ENCODE results near the gene ALDH3A1.

The ALDH3A1 gene

GRCh38 chr17:19747829-19748806, at the start of gene ALDH3A1:
Gene ALDH3A1, minus strand, starts transcription at chr17:19748298. Its CDS starts 3,169 bp downstream, at chr17:19745129.
- H3K4me3 ChIP-seq (ENCODE audit: insufficient read length, low read depth): no peak within 1 kb of the TSS
- no peak for DNase-seq (ENCODE audit: low read depth, low spot score)
- H3K36me3 ChIP-seq (ENCODE audit: insufficient read depth, insufficient read length, low read length): no peaks in the 10 kb centered on the region
- no peak within 1 kb of the TSS for H3K9ac ChIP-seq (ENCODE audit: insufficient read length, low read depth)
- TF ChIP-seq ZNF274 (IDR thresholded peaks at IDR 0.05; ENCODE audit: low read depth, low read length) (no peak), SUZ12 (IDR thresholded peaks at IDR 0.05; ENCODE audit: extremely low read depth, insufficient read depth, insufficient read length) (no peak), YY1 (IDR thresholded peaks at IDR 0.05; ENCODE audit: insufficient read depth, insufficient read length) (no peak)
- peaks cover 15% of the 10 kb centered on the region for H3K27me3 ChIP-seq (ENCODE audit: insufficient read depth, insufficient read length)
- H3K9me3 ChIP-seq (ENCODE audit: insufficient read depth, low read length): no peaks in the 10 kb centered on the region
- peaks cover 14% of the 10 kb centered on the region for H3K4me1 ChIP-seq (ENCODE audit: insufficient read depth, insufficient read length)

DNA sequence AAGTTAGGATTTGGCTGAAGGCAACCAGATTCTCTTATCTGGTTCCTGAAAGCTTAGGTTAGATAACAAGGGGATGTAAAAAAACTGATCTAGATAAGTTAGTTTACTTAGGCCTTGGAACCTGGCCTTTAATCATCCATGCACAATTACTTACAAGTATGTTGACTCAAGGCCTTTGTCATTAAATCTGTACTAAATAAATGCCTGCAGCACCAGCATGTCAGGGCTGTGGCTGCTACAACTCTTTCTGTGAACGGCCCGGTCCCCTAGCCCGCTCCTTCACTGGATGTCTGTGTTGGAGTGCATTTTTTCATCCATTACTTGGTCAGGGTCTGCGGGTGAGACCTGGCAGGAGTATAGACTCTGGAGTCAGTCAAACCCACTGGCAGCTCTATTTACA, 48.4 kb upstream of the ALDH3A1 start:
- DNase-seq (ENCODE audit: low read depth, low spot score): no peak
- H3K36me3 ChIP-seq (ENCODE audit: insufficient read depth, insufficient read length, low read length): peaks cover 5% of the 10 kb centered on the region
- TF ChIP-seq ZNF274 (IDR thresholded peaks at IDR 0.05; ENCODE audit: low read depth, low read length) (no peak), SUZ12 (IDR thresholded peaks at IDR 0.05; ENCODE audit: extremely low read depth, insufficient read depth, insufficient read length) (no peak), YY1 (IDR thresholded peaks at IDR 0.05; ENCODE audit: insufficient read depth, insufficient read length) (no peak)

DNA sequence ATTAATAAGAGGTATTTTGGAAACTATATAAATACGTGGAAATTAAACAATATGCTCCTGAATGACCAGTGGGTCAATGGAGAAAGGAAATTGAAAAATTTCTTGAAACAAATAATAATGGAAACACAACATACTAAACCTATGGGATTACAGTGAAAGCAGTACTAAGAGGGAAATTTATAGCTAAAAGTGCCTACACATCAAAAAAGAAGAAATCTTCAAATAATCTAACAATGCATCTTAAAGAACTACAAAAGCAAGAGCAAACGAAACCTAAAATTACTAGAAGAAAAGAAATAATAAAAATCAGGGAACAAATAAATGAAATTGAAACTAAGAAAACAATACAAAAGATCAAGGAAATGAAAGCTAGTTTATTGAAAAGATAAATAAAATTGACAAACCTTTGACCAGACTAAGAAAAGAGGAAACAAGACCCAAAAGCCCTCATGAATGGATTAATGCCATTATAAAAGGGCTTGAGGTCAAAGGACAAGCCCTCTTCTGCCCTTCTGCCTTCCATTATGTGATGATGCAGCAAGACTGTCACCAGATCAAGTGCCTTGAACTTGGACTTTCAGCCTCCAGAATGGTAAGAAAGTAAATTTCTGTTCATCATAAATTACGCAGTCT, 43.9 kb upstream of the ALDH3A1 start:
- no peaks in the 10 kb centered on the region for H3K4me1 ChIP-seq (ENCODE audit: insufficient read depth, insufficient read length)
- H3K4me3 ChIP-seq (ENCODE audit: insufficient read length, low read depth): no peak overlapping the region
- no peak for TF ChIP-seq YY1 (IDR thresholded peaks at IDR 0.05; ENCODE audit: insufficient read depth, insufficient read length)
- no peak for TF ChIP-seq SUZ12 (IDR thresholded peaks at IDR 0.05; ENCODE audit: extremely low read depth, insufficient read depth, insufficient read length)
- TF ChIP-seq ZNF274 (IDR thresholded peaks at IDR 0.05; ENCODE audit: low read depth, low read length): no peak
- DNase-seq (ENCODE audit: low read depth, low spot score): no peak
- H3K36me3 ChIP-seq (ENCODE audit: insufficient read depth, insufficient read length, low read length): no peaks in the 10 kb centered on the region
- H3K9ac ChIP-seq (ENCODE audit: insufficient read length, low read depth): no peak overlapping the region
- H3K27me3 ChIP-seq (ENCODE audit: insufficient read depth, insufficient read length): no peaks in the 10 kb centered on the region
- H3K9me3 ChIP-seq (ENCODE audit: insufficient read depth, low read length): peaks cover 39% of the 10 kb centered on the region

More for the DNA sequence above, 48.4 kb upstream of the ALDH3A1 start:
- H3K9ac ChIP-seq (ENCODE audit: insufficient read length, low read depth): no peak overlapping the region
- no peak overlapping the region for H3K4me3 ChIP-seq (ENCODE audit: insufficient read length, low read depth)
- peaks cover 41% of the 10 kb centered on the region for H3K9me3 ChIP-seq (ENCODE audit: insufficient read depth, low read length)
- H3K4me1 ChIP-seq (ENCODE audit: insufficient read depth, insufficient read length): no peaks in the 10 kb centered on the region
- no peaks in the 10 kb centered on the region for H3K27me3 ChIP-seq (ENCODE audit: insufficient read depth, insufficient read length)

DNA sequence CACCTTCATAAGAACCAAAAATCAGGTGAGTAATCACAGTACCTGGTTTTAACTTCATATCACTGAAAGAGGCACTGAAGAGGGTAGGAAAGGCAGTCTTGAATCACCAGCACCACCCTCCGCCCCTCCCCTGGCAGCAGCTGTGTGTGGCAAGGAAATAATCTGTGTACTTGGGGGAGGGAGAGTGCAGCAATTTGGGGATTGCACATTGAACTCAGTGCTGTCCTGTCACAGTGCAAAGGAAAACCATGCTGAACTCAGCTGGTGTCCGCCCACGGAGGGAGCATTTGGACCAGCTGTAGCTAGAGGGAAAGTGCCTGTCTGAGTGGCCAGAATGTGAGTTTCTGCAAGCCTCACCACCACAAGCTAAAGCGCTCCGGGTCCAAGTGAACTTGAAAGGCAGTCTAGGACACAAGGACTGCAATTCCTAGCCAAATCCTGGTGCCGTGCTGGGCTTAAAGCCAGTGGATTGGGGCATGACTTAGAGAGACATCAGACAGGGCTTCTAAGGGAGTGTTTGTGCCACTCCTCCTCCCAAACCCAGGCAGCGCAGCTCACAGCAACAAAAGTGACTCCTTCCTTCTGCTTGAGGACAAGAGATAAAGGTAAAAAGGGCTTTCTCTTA, 39.7 kb upstream of the ALDH3A1 start:
- no peak for DNase-seq (ENCODE audit: low read depth, low spot score)
- TF ChIP-seq SUZ12 (IDR thresholded peaks at IDR 0.05; ENCODE audit: extremely low read depth, insufficient read depth, insufficient read length) (no peak), ZNF274 (IDR thresholded peaks at IDR 0.05; ENCODE audit: low read depth, low read length) (no peak), YY1 (IDR thresholded peaks at IDR 0.05; ENCODE audit: insufficient read depth, insufficient read length) (no peak)
- Histone ChIP-seq H3K27me3 (ENCODE audit: insufficient read depth, insufficient read length) (no peaks in the 10 kb centered on the region), H3K4me1 (ENCODE audit: insufficient read depth, insufficient read length) (no peaks in the 10 kb centered on the region), H3K9me3 (ENCODE audit: insufficient read depth, low read length) (peaks cover 7% of the 10 kb centered on the region), H3K36me3 (ENCODE audit: insufficient read depth, insufficient read length, low read length) (no peaks in the 10 kb centered on the region), H3K9ac (ENCODE audit: insufficient read length, low read depth) (no peak overlapping the region), H3K4me3 (ENCODE audit: insufficient read length, low read depth) (no peak overlapping the region)

DNA sequence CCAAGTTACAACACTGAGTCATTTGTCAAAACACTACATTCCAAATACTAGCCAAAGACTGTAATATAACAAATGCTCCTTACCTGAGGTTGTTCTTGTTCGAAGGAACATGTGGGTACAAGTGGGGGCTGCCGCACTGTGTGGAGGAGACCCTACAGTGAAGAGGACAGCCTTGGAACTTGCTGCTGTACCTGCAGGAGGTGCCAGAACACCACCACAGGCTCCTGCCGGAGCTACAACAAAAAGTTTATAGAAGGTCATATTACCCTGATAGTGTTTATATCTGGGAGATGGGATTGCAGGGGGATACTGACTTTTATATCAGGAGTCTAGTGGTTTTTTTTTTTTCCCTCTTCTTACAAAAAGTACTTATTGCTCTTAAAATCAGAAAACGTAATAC, 37.8 kb upstream of the ALDH3A1 start:
- H3K36me3 ChIP-seq (ENCODE audit: insufficient read depth, insufficient read length, low read length): no peaks in the 10 kb centered on the region
- no peak for DNase-seq (ENCODE audit: low read depth, low spot score)
- TF ChIP-seq YY1 (IDR thresholded peaks at IDR 0.05; ENCODE audit: insufficient read depth, insufficient read length) (no peak), SUZ12 (IDR thresholded peaks at IDR 0.05; ENCODE audit: extremely low read depth, insufficient read depth, insufficient read length) (no peak), ZNF274 (IDR thresholded peaks at IDR 0.05; ENCODE audit: low read depth, low read length) (no peak)
- H3K4me1 ChIP-seq (ENCODE audit: insufficient read depth, insufficient read length): no peaks in the 10 kb centered on the region
- no peak overlapping the region for H3K9ac ChIP-seq (ENCODE audit: insufficient read length, low read depth)
- H3K4me3 ChIP-seq (ENCODE audit: insufficient read length, low read depth): no peak overlapping the region
- H3K27me3 ChIP-seq (ENCODE audit: insufficient read depth, insufficient read length): no peaks in the 10 kb centered on the region
- peaks cover 7% of the 10 kb centered on the region for H3K9me3 ChIP-seq (ENCODE audit: insufficient read depth, low read length)

- H3K36me3 ChIP-seq (ENCODE audit: insufficient read depth, insufficient read length, low read length): peaks cover 2% of the 10 kb centered on the region
- no peaks in the 10 kb centered on the region for H3K4me1 ChIP-seq (ENCODE audit: insufficient read depth, insufficient read length)
- H3K9ac ChIP-seq (ENCODE audit: insufficient read length, low read depth): no peak overlapping the region
- DNase-seq (ENCODE audit: low read depth, low spot score): no peak
- H3K9me3 ChIP-seq (ENCODE audit: insufficient read depth, low read length): no peaks in the 10 kb centered on the region
- TF ChIP-seq ZNF274 (IDR thresholded peaks at IDR 0.05; ENCODE audit: low read depth, low read length) (no peak), SUZ12 (IDR thresholded peaks at IDR 0.05; ENCODE audit: extremely low read depth, insufficient read depth, insufficient read length) (no peak), YY1 (IDR thresholded peaks at IDR 0.05; ENCODE audit: insufficient read depth, insufficient read length) (no peak)
- no peaks in the 10 kb centered on the region for H3K27me3 ChIP-seq (ENCODE audit: insufficient read depth, insufficient read length)
- no peak overlapping the region for H3K4me3 ChIP-seq (ENCODE audit: insufficient read length, low read depth)
These were observed 33.7 kb upstream of the ALDH3A1 start for GRCh38 chr17:19781488-19782458.

Data from NT2/D1 (cell line).